HEK293 (cell line): Measurements from ENCODE around the gene CHD5.

Source experiments
- CTCF ChIA-PET: fragments of 350-600 bp; formaldehyde crosslinking; extraction: SDS; loops from one replicate; lab custom pipeline; 2021; ENCODE audit warnings: antibody characterized with exemption; lab: Yijun Ruan, JAX
- POLR2A ChIA-PET: fragments of 300-600 bp; formaldehyde crosslinking; extraction: SDS; loops from one replicate; lab custom pipeline; 2020; ENCODE audit warnings: antibody characterized with exemption, inconsistent platforms; lab: Yijun Ruan, JAX
- H3K27ac ChIP-seq: fragments of 200-500 bp; sonication (Bioruptor generic); 2 replicates; pipeline ENCODE4 v1.5.1; 2014; ENCODE audit warnings: low read depth, low read length, control low read depth, inconsistent platforms; ENCODE audit errors: extremely low read depth
- H3K36me3 ChIP-seq, 2 experiments: fragments of 200-500 bp in 1 of 2; sonication (Bioruptor generic) in 1 of 2; 1 replicate in 1 of 2; 2 replicates in 1 of 2; pipeline ENCODE4 v1.5.1; 2014 to 2017; ENCODE audit warnings: inconsistent platforms in 2 of 2, low read length in 2 of 2; ENCODE audit not compliant: control insufficient read depth in 2 of 2, insufficient read depth in 1 of 2
- H3K4me1 ChIP-seq: fragments of 200-500 bp; sonication (Bioruptor generic); 2 replicates; pipeline ENCODE4 v1.5.1; 2014; ENCODE audit warnings: mild to moderate bottlenecking, low read length, inconsistent platforms; ENCODE audit not compliant: control insufficient read depth, insufficient read depth
- H3K4me3 ChIP-seq: 2 replicates; pipeline ENCODE4 v1.5.1; 2011; ENCODE audit warnings: low read depth, mild to moderate bottlenecking, control low read depth, low read length, moderate library complexity
- H3K9me3 ChIP-seq: fragments of 200-500 bp; sonication (Bioruptor generic); 2 replicates; pipeline ENCODE4 v1.5.1; 2014; ENCODE audit warnings: low read depth, low read length, inconsistent platforms; ENCODE audit not compliant: control insufficient read depth, insufficient read depth
- ATF2 ChIP-seq: fragments of 450-650 bp; formaldehyde crosslinking; IDR thresholded peaks from 2 replicates; pipeline ENCODE4 v1.5.1; 2016; ENCODE audit warnings: missing biosample characterization, missing genetic modification characterization, low read depth
- BCL11B ChIP-seq: fragments of 450-650 bp; formaldehyde crosslinking; IDR thresholded peaks from 2 replicates; pipeline ENCODE4 v1.5.1; 2016; ENCODE audit warnings: low read depth, missing biosample characterization, missing genetic modification characterization
- HOXA7 ChIP-seq: sonication (generic); formaldehyde crosslinking; IDR thresholded peaks from 2 replicates; pipeline ENCODE4 v1.8.1; 2022; ENCODE audit warnings: missing genetic modification reagents, borderline replicate concordance
- KLF17 ChIP-seq: fragments of 450-650 bp; formaldehyde crosslinking; IDR thresholded peaks from 2 replicates; pipeline ENCODE4 v1.5.1; 2016; ENCODE audit warnings: missing biosample characterization, missing genetic modification characterization
- PATZ1 ChIP-seq: fragments of 450-650 bp; formaldehyde crosslinking; IDR thresholded peaks from 2 replicates; pipeline ENCODE4 v1.5.1; 2016; ENCODE audit warnings: missing biosample characterization, missing genetic modification characterization
- RBAK ChIP-seq: fragments of 450-650 bp; formaldehyde crosslinking; IDR thresholded peaks from 2 replicates; pipeline ENCODE4 v1.5.1; 2016; ENCODE audit warnings: missing biosample characterization, missing genetic modification characterization
- ZBTB10 ChIP-seq: fragments of 450-650 bp; formaldehyde crosslinking; IDR thresholded peaks from 2 replicates; pipeline ENCODE4 v1.5.1; 2016; ENCODE audit warnings: missing biosample characterization, missing genetic modification characterization
- ZBTB11 ChIP-seq: fragments of 450-650 bp; formaldehyde crosslinking; conservative IDR thresholded peaks from 2 replicates; pipeline ENCODE4 v1.5.1; 2016; ENCODE audit warnings: low read depth, missing biosample characterization, missing genetic modification characterization
- ZNF311 ChIP-seq: fragments of 450-650 bp; formaldehyde crosslinking; IDR thresholded peaks from 2 replicates; pipeline ENCODE4 v1.5.1; 2017; ENCODE audit warnings: missing biosample characterization, missing genetic modification characterization, borderline replicate concordance
- ZNF341 ChIP-seq: fragments of 450-650 bp; formaldehyde crosslinking; IDR thresholded peaks from 2 replicates; pipeline ENCODE4; 2016; ENCODE audit warnings: low read depth, missing biosample characterization, missing genetic modification characterization
- ZNF37A ChIP-seq: fragments of 450-650 bp; IDR thresholded peaks from 2 replicates; pipeline ENCODE4 v1.5.1; 2018; ENCODE audit warnings: missing biosample characterization, missing genetic modification characterization
- ZNF394 ChIP-seq: fragments of 450-650 bp; formaldehyde crosslinking; IDR thresholded peaks from 2 replicates; pipeline ENCODE4 v1.5.1; 2016; ENCODE audit warnings: missing biosample characterization, missing genetic modification characterization, mild to moderate bottlenecking, moderate library complexity, borderline replicate concordance
- ZNF433 ChIP-seq: fragments of 450-650 bp; formaldehyde crosslinking; IDR thresholded peaks from 2 replicates; pipeline ENCODE4 v1.5.1; 2016; ENCODE audit warnings: missing biosample characterization, missing genetic modification characterization, low read depth
- ZNF514 ChIP-seq: fragments of 450-650 bp; formaldehyde crosslinking; IDR thresholded peaks from 2 replicates; pipeline ENCODE4 v1.5.1; 2016; ENCODE audit warnings: missing biosample characterization, missing genetic modification characterization
- ZNF518A ChIP-seq: fragments of 450-650 bp; formaldehyde crosslinking; conservative IDR thresholded peaks from 2 replicates; pipeline ENCODE4 v1.5.1; 2016; ENCODE audit warnings: low read depth, missing biosample characterization, missing genetic modification characterization
- ZNF580 ChIP-seq: fragments of 450-650 bp; formaldehyde crosslinking; IDR thresholded peaks from 2 replicates; pipeline ENCODE4 v1.5.1; 2016; ENCODE audit warnings: missing biosample characterization, missing genetic modification characterization
- ZNF600 ChIP-seq: fragments of 450-650 bp; formaldehyde crosslinking; IDR thresholded peaks from 2 replicates; pipeline ENCODE4 v1.5.1; 2016; ENCODE audit warnings: missing biosample characterization, missing genetic modification characterization
- ZNF837 ChIP-seq: fragments of 450-650 bp; formaldehyde crosslinking; IDR thresholded peaks from 2 replicates; pipeline ENCODE4 v1.5.1; 2016; ENCODE audit warnings: missing biosample characterization, missing genetic modification characterization

The CHD5 gene

GRCh38 chr1:6111571-6111970 is 68.5 kb downstream of the CHD5 start:
- H3K36me3 ChIP-seq, result no peaks in the 10 kb centered on the region
- CTCF ChIA-PET, result interaction anchor here (2.4 kb wide), 1 partner anchor 74 kb away, joined by 6 read pairs; no protein-coding TSS in a partner anchor
- POLR2A ChIA-PET, result no interaction called here
- H3K9me3 ChIP-seq, result no peaks in the 10 kb centered on the region
- no peak overlapping the region for H3K27ac ChIP-seq
- H3K4me1 ChIP-seq, result no peaks in the 10 kb centered on the region
- TF ChIP-seq PATZ1 (no peak), ZNF600 (tag by site-specific recombination) (0 out of 2 replicates have a peak, but pooled peaks have one; percentile 38)
- no peak overlapping the region for H3K4me3 ChIP-seq

GRCh38 chr1:6110326-6110725 is 69.8 kb downstream of the CHD5 start:
- Histone ChIP-seq H3K4me1 (no peaks in the 10 kb centered on the region), H3K36me3 (no peaks in the 10 kb centered on the region), H3K9me3 (no peaks in the 10 kb centered on the region), H3K27ac (no peak overlapping the region), H3K4me3 (no peak overlapping the region)
- no peak for TF ChIP-seq ZNF311
- TF ChIP-seq ZNF580 (tag by site-specific recombination), result no peak
- TF ChIP-seq BCL11B, result no peak
- TF ChIP-seq ZNF37A (tag by site-specific recombination), result no peak
- TF ChIP-seq ZNF837, result no peak
- TF ChIP-seq ZBTB11, result no peak
- no peak for TF ChIP-seq KLF17 (tag by site-specific recombination)
- TF ChIP-seq ZBTB10 (tag by site-specific recombination), result no peak
- no peak for TF ChIP-seq ZNF514 (tag by site-specific recombination)
- no peak for TF ChIP-seq ZNF341 (tag by site-specific recombination)
- TF ChIP-seq ATF2, result no peak
- no peak for TF ChIP-seq HOXA7
- no peak for TF ChIP-seq ZNF518A (tag by site-specific recombination)
- TF ChIP-seq ZNF433 (tag by site-specific recombination), result no peak
- no peak for TF ChIP-seq RBAK (tag by site-specific recombination)
- no peak for TF ChIP-seq ZNF394
- CTCF ChIA-PET, result interaction anchor here (0.8 kb wide), 1 partner anchor 75 kb away, joined by 3 read pairs; no protein-coding TSS in a partner anchor
- POLR2A ChIA-PET, result no interaction called here
